ENCODE measurements around the gene UBE2E2.

DNA sequence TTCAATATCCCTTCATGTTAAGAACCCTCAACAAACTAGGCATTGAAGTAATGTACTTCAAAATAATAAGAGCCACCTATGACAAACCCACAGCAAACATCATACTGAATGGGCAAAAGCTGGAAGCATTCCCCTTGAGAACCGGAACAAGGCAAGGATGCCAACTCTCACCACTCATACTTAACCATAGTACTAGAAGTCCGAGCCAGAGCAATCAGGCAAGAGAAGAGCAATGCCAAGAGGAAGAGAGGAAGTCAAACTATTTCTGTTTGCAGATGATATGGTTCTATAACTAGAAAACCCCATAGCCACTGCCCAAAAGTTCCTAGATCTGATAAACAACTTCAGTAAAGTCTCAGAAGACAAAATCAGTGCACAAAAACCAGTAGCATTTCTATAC, 161.9 kb downstream of the UBE2E2 start:
- TF ChIP-seq CTCF (IDR thresholded peaks at IDR 0.05) = no peak
- TF ChIP-seq EZH2phosphoT487 (IDR thresholded peaks at IDR 0.05) = no peak
- no peak for TF ChIP-seq EZH2 (IDR thresholded peaks at IDR 0.05)
